ENCODE data around the gene CNNM4.

CNNM4 gene

DNA sequence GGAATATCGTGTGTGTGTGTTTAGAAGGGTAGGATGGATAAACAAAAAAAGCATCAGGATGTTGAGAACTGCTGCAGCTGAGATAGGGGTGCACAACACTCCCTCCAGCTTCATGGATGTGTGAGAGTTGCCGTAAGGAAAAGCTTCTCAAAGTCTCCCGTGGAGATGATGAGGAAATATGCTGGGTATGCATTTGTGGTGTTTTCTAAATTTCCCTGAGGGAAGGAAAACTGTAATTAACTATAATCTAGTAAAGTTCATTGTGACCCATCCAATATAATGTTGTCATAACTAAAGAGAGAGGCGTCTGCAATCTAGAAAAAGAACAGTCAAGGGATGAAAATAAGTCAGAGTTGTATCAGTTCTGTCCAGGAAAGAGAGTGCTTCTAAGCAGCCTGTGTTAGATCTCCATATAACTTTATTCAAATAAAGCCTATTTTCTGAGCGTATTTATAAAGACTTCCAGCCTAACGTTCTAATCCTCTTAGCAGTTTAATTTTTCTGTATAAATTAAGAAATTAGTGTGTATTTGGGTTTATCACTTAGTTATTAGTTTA is 13.6 kb upstream of the CNNM4 start:
- H3K27ac ChIP-seq, result no peak overlapping the region
- TF ChIP-seq, protein P1, sequence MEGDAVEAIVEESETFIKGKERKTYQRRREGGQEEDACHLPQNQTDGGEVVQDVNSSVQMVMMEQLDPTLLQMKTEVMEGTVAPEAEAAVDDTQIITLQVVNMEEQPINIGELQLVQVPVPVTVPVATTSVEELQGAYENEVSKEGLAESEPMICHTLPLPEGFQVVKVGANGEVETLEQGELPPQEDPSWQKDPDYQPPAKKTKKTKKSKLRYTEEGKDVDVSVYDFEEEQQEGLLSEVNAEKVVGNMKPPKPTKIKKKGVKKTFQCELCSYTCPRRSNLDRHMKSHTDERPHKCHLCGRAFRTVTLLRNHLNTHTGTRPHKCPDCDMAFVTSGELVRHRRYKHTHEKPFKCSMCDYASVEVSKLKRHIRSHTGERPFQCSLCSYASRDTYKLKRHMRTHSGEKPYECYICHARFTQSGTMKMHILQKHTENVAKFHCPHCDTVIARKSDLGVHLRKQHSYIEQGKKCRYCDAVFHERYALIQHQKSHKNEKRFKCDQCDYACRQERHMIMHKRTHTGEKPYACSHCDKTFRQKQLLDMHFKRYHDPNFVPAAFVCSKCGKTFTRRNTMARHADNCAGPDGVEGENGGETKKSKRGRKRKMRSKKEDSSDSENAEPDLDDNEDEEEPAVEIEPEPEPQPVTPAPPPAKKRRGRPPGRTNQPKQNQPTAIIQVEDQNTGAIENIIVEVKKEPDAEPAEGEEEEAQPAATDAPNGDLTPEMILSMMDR (conservative IDR thresholded peaks at IDR 0.05), result no peak

DNA sequence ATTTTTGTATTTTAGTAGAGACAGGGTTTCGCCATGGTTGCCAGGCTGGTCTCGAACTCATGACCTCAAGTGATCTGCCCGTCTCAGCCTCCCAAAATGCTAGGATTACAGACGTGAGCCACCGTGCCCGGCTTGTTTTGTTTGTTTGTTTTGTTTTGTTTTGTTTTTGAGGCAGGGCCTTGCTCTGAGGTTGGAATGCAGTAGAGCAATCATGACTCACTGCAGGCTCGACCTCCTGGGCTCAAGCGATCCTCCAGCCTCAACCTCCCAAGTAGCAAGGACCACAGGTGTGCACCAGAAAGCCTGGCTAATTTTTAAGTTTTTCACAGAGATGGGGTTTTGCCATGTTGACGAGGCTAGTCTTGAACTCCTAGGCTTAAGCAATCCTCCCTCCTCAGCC is 8.9 kb upstream of the CNNM4 start:
- H3K27ac ChIP-seq, result no peak overlapping the region
- TF ChIP-seq, protein P1 (conservative IDR thresholded peaks at IDR 0.05), result no peak

DNA sequence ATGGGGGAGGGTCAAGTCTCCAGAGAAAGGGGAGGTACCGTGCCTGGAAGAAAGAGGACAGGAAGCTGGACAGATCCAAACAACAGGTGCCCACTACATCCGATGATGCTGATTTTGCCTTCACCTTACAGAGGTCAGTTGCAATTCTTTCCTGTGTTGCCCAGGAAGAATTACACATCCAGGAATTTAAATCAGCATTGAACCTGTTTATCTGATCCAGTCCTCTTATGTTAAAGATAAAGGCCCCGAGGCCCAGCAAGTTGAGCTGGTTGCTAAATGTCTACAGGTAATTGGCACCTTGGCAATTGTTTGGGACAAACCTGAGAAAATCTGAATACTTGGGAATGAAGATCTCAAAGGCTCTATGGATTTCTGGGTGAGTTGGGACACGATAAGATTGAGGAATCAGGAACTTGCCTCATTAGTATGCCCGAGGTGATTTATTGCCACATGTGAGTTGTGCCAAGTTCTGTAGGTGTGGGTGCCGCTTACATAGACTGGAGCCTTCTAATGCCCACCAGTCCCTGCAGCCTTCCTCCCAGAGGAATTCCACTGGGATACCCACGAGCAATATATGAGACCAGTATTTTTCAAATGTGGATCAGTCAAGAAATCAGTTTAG is 6.9 kb upstream of the CNNM4 start:
- H3K27ac ChIP-seq, result no peak overlapping the region
- TF ChIP-seq, protein P1 (conservative IDR thresholded peaks at IDR 0.05), result no peak

DNA sequence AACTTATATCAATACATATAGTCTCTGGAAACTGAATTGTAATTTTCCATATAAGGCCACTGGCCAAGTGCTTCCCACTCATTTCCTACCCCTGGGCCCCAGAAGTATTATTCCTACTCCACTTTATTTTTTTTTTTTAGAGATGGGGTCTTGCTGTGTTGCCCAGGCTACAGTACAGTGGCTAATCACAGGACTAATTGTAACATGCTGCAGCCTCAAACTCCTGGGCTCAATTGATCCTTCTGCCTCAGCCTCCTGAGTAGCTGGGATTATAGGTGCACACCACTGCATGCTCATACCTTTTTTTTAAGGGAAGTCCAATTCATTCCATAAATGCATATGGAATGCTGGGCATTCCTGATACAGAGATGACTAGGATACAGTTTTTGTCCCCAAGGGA is 6.4 kb upstream of the CNNM4 start:
- H3K27ac ChIP-seq, result no peak overlapping the region
- TF ChIP-seq, protein P1 (conservative IDR thresholded peaks at IDR 0.05), result no peak

DNA sequence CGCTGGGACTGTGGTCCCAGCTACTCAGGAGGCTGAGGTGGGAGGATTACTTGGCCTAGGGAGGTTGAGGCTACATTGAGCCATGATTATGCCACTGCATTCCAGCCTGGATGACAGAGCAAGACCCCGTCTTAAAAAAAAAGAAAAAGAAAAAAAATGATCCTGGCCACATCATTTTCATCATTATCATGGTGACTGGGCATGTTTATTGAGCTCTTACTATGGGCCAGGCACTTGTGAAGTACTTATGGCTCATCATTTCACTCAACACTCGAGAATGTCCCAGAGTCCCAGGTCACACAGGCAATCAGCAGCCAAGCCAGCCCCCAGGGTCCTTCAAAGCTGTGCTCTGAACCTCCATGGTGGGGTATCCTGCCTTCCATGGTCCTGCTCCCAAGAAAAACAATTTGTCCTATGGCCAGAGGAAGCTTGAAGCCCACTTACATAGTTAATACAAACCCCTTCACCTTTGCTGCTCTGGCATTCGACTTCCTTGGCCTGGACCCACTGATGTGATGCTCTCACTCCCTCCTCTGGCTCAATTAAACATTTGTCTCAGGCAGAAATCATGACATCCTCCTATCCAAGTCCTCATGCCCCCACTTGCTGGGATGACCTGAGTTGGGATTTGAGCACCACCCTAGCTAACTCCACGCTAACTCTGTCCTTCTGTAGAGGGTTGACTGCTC is 3.8 kb upstream of the CNNM4 start:
- H3K27ac ChIP-seq, result no peak overlapping the region
- TF ChIP-seq, protein P1 (conservative IDR thresholded peaks at IDR 0.05), result no peak

DNA sequence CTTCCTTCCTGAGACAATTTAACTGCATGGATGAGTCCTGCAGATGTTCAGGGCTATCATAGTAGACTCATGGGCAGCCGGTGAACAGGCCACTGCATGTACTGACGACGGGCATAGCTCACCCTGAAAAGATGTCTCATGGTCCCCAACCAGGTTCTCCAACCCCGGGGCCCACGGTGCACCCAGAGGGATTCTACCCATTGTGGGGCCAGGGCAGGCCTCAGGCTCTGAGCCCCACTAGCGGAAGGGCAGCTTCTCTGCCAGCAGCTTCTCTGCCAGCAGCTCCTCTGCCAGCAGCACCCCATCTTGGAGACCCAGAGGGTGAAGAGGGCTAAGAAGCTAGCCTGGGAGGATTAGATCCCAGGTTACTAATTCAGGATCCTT is 3.2 kb upstream of the CNNM4 start:
- TF ChIP-seq, protein P1 (conservative IDR thresholded peaks at IDR 0.05), result no peak

DNA sequence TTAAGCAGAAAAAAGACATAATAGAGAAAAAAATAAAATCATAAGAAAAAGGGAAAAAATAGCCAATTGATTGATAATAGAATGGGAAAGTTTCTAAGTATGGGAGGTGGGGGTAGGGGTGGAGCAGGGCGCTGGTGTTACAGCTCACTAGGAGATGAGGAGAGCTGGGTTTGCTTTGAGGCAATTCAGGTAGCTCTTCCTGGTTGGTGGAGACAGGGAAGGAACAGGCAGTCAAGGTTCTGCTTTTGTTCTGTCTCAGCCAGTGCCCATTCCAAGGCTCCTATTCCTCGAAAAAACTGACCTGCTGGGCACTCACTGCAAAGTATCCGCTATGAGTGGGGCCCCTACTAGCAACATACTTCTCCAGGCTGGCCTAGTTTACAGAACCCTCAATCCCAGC is 1.7 kb upstream of the CNNM4 start:
- TF ChIP-seq, protein P1 (conservative IDR thresholded peaks at IDR 0.05), result no peak
- peak overlapping the region; percentile 77 for H3K27ac ChIP-seq

More for the DNA sequence above, 3.2 kb upstream of the CNNM4 start:
- H3K27ac ChIP-seq, result no peak overlapping the region

Measured in VCaP (cell line).